Renal cortical epithelial cell (primary cell): ENCODE data around the gene SSRP1. TPM values are rescaled to one million over a fixed set of nuclear protein-coding genes. Genes with fewer than 3 reads are reported as not detected.
"Not testable (repeated sequence)": the region's sequence is repeated elsewhere in the genome, so short reads cannot be mapped to it uniquely, and the experiment has no call there.

ENCODE experiments used
- DNase-seq: peaks from one replicate; pipeline ENCODE4 v3.0.0-alpha.2; 2011; ENCODE audit warnings: low read depth
- total RNA-seq: library from RNA; depleted of rRNA; stranded (reverse); fragments of >200 nt; gene quantifications from 2 replicates; pipeline ENCODE4 v1.2.3, GENCODE V29; 2014

The SSRP1 gene, protein sequence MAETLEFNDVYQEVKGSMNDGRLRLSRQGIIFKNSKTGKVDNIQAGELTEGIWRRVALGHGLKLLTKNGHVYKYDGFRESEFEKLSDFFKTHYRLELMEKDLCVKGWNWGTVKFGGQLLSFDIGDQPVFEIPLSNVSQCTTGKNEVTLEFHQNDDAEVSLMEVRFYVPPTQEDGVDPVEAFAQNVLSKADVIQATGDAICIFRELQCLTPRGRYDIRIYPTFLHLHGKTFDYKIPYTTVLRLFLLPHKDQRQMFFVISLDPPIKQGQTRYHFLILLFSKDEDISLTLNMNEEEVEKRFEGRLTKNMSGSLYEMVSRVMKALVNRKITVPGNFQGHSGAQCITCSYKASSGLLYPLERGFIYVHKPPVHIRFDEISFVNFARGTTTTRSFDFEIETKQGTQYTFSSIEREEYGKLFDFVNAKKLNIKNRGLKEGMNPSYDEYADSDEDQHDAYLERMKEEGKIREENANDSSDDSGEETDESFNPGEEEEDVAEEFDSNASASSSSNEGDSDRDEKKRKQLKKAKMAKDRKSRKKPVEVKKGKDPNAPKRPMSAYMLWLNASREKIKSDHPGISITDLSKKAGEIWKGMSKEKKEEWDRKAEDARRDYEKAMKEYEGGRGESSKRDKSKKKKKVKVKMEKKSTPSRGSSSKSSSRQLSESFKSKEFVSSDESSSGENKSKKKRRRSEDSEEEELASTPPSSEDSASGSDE
- 55.0 and 120 TPM in 2 replicates for total RNA-seq

DNA sequence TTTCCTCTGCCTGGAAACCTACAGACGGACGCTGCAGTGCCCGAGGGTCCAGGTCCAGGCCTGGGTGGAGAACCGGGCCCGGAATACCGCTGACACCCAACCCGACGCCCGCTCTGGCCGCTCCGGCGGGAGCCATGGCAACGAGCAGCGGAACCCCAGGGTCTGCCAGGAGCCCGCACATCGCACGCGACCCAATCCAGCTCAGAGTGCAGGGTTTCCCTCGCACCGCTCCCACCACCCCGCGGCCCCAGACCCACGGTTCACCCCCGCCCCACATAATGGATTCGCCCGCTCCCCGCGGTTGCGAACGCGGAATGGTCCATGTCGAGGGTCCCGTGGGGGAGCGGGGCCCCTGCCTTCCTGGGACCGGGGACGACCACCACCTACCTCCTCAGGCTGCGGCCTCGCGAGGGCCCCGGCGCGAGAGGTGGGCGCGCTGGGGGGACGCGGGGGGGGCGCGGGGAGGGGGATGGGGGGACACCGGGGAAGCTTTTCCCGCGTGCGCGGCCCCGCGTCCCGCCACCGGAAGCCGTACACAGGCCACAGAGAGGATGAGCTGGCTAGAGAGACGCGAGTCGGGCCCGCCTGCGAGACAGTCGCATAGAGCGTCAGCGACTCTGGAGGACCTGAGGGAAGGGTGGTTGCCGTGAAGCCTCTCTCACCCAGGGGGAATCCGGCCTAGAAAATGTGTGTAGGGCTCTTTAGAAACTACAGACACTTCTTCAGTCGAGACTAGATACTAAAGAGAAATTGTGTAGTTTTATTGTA lies at the start of gene SSRP1:
Gene SSRP1 (minus strand): TSS at position 550 of the 768 bp plus-strand sequence. CDS start 771 bp downstream, outside the sequence.
- DNase-seq: peak; percentile 71

DNA sequence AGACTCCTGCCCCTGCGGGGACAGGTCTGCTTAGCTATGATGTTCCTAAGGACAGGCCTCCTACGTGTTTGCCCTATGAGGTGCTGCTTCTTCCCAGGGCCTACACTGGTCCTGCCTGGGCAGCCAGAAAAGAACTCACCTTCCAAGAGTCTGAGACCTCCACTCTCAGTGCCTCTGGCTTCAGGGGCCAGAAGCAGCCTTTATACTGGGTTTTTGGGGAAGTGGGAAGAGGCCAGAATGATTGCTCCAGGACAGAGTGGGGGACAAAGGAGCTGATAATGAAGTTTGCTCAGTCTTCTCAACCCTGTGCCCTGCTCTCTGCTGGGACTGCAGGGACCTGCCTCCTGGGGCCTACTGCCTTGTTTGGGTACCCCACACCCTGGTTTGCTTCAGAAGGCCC lies 45.3 kb upstream of the SSRP1 start, which contains the start of gene PRG3:
Gene PRG3 (minus strand): TSS at position 176 of the 400 bp plus-strand sequence. CDS start 442 bp downstream, outside the sequence.
- no peak for DNase-seq

DNA sequence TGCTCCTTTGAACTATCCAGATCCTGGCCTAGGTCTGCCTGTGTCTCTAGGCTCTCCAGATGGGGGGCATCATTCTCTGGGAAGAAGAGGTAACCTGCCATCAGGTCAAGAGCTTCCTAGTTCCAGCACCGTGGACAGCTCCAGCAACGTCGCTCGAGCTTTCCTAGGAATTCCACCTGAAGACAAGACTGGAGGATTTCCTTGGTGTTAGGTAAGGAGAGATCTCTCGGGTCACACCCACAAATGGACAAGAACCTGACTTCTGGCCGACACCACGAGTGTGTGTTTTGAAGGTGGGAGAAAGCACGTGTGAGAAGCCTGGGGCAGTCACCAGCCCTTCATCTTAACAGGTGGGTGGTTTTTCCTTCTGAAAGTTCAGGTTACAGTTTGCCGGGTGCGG lies 44.0 kb upstream of the SSRP1 start:
- peak; percentile 40 for DNase-seq

DNA sequence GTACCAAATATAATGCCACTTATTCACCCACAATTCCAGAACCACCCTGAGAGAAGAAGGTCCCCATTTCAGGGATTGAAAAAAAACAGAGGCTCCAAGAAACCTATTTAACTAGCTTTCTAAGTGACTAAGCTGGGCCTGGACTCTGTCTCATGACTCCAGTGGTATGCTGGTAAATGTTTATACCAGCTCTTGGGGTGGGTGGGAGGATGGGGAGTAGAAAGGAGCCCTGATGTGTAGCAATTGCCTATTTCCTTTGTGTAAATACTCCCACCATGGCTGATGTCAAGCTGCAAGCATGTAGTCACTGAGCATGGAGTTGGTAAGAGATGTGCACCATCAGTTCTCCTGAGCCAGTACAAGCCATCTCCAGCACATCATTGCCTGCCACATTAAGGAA lies 42.5 kb upstream of the SSRP1 start:
- DNase-seq: peak; percentile 49

DNA sequence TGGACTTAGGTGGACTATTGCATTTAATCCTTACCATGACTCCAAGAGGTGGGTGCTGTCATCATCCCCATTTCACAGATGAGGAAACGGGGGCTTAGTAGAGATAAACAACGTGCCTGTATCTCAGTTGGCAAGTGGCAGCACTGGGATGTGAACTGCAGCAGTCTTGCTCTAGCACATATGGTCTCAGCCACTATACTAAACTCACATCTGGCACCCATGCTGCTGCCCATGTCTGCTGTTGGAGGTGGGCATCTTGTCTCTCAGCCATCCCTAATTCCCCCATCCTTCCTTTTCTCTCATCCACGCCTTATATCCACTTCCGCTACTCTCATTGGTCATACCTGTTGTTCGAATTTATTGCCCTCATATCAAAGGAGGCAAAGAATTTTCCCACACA lies 41.4 kb upstream of the SSRP1 start:
- no peak for DNase-seq

DNA sequence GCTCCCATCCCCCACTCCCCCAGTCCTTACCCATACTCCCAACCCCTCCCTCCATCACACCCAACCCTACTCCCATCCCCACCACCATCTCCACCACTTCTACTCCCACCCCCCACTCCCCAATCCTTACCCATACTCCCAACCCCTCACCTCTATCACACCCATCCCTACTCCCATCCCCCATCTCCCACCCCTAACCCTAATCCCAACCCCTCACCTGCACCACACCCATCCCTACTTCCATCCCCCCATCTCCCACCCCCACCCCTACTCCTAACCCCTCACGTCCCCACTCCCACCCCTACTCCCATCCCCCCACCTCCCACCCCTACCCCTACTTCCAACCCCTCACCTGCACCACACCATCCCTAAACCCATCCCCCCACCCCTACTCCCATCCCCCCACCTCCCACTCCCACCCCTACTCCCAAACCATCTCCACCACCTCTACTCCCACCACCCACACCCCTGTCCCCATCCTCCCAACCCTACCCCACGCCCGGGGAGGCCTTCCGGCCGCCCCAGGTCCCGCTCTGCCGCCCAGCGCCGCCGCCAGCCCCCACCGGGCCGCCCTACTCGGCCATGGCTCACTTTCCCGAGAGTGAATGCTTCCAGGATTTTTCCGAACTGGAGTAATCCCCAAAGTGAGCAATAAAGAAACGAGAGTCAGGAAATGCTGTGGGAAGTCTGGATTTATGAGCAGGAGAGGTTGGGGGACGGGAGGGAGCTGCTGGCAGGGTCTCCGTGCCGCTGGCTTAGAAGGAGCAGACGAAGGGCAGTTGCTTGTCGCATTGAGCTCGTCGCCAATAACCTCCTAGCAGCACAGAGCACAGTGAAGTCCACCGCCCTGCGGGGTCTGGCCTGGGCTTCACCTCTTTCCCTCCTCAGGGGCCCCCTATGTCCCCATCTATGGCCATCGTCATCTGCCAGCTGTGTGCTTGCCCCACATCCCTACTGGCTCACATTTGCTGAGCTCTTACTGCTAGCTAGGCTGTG lies 40.7 kb upstream of the SSRP1 start:
- no peak for DNase-seq

DNA sequence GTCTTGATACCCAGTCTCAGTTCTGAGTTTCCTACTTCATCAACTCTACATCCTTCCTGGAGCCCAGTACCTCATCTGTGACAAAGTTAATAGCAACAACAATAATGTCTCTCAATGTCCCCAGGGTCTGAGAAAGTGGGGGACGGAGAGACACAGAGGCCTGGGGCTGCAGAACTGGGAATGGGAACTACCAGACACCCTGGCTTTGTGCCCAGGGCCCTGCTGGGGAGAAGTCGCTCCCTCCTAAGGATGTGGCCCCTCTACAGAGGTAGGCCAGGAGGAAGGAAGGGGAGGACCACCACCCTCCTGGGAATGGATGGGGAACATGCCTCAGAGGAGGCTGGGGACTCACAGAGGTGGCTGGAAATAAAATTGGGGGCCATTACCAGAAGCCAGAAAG lies 39.8 kb upstream of the SSRP1 start:
- DNase-seq: no peak

DNA sequence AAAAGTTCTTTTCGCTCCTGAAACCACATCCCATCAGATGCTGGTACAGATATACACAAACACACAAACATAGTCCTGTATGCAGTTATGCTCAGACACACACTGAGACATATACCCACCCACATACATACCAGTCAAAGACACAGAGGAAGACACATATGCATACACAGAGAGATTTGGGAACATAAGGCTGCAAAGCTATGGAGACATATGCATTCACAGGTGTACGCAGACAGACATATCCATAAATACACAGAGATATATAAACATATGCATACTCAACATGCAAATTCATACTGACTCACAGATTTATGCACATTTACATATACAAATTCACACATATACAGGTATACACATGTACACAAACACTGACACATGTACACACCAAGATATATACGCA lies 39.3 kb upstream of the SSRP1 start:
- DNase-seq: no peak

DNA sequence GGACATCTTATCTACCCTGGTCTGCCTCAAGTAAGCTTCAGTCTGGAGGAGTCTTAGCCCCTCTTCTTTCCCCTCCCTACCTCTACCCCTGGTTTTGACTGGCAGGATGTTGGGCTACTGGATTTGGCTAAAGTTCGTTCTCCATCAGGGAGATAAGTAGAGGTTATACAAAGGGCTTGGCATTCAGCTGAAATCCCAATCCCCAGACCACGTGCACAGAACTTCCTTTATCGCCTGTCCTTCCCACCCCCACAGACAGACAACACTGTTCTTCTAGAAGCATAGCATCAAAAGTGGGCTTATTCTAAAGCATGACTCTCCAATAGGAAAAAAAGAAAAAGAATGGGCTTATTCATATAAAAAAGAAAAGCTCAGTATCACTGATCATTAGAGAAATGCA lies 37.5 kb upstream of the SSRP1 start:
- DNase-seq: no peak

DNA sequence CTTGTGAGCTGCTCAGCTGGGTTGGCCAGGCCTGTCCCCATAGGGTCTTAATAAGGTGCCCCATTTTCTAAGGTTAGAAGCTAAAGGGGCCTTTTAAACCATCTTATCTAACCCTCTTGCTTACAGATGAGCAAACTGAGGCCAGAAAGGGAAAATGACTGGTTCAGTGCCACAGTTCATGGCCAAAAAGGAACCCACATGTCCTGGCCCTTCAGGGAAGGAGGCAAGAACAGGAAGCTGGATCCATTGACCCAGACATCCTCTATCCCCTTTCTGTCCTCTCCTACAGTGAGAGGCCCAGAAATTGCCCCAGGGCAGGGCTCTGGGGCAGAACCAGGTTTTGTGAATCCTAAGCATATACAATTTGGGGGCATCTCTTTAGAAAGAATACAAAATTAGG lies 35.2 kb upstream of the SSRP1 start:
- DNase-seq: no peak

DNA sequence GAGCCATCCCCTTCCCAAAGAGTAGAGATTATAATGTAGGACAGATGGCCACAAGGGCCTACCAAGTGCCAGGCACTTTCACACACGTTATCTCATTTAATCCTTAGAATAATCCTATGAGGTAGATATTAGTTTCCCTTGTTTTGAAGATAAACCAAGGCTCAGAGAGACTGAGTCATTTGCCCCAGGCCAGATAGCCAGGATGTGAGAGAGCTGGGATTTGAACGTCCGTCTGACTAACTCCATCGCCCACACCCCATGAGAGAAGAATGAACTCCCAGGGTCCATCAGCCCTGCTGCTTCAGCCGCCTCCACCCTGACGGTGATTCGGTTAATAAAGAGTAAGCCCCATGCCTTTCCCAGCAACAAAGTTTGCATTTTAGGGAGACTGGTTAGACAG lies 34.6 kb upstream of the SSRP1 start:
- no peak for DNase-seq

DNA sequence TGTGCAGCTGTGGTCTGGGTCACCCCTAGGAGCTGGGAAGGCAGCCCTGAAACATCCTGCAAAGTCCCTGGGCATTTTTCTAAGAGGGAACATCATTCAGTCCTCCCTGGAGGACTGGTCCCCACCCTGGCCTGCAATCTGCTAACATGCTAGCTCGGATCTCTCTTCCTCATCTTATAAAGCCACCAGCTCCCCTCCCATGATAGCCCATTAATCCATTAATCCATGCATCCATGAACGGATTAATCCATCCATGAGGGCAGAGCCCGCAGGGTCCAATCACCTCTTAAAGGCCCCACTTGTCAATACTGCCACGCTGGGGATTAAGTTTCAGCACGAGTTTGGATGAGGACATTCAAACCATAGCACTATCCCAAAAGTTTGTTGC lies 33.1 kb upstream of the SSRP1 start:
- no peak for DNase-seq

DNA sequence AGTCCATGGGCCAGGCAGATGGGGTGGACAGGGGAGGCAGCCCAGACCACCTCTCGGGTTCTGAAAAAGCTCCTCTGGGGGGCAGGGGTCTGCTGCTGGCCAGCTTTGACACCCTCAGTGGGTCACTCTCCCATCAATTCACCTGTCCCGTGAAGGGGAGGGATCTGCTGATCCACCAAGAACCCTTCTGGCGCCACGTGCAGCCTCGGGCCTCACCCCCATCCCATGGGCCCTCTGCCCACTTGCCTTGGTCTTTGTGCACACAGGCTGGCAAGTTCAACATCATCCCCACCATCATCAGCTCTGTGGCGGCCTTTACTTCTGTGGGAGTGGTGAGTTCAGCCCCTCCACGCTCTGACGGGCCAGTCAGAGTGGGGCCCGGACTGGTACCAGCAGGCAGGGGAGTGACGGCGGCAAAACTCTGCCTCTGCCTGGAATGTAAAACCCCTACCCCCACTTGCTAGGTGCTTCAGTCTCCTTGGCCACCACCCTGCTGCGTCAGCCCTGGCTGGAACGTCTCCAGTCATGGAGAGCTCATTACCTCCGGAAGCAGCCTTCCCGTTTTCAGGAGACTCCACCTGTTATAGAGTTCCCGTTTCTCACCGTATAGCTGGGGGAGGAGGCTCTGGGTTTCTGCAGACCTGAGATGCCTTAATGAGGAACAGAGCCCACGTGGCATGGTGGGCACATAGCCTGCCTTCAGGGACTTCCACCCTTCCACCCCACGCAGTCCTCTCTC lies 32.6 kb upstream of the SSRP1 start:
- DNase-seq: peak; percentile 30

DNA sequence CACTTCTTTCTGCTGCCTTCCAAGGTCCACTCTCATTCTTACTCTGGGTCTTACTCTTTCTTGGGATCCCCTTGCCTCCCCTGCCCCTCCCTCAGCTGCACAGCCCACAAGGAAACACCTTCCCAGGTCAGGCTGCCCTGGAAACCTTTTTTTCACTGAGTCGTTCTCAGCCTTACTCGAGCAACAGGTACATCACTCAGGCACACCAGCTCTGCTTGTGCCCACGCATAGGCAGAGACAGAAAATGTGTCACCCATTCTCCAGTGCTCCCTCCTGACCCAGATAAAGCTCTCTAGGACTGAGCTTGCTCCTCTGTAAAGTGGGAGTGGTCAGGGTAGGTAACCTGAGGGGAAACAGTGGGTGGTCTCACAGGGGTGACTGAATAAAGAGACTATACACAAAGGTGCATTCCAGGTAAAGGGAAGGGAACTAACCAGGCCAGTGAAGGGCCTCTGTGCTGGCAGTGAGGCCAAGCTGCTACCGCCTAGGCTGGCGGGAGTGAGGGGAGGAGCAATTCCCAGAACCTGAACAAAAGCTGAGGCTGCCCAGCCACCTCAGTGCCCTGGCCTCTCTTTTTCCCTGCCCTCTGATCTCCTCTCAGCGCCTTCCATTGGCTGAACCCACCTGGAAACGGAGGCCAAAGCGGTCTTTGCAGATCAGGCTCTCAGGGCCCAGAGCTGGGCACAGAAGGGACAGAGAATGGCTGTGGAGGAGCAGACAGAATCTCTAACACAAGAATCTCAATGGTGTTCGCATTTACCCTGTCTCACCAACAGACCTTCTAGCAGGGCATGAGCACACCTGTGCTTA lies 29.4 kb upstream of the SSRP1 start:
- DNase-seq: no peak

DNA sequence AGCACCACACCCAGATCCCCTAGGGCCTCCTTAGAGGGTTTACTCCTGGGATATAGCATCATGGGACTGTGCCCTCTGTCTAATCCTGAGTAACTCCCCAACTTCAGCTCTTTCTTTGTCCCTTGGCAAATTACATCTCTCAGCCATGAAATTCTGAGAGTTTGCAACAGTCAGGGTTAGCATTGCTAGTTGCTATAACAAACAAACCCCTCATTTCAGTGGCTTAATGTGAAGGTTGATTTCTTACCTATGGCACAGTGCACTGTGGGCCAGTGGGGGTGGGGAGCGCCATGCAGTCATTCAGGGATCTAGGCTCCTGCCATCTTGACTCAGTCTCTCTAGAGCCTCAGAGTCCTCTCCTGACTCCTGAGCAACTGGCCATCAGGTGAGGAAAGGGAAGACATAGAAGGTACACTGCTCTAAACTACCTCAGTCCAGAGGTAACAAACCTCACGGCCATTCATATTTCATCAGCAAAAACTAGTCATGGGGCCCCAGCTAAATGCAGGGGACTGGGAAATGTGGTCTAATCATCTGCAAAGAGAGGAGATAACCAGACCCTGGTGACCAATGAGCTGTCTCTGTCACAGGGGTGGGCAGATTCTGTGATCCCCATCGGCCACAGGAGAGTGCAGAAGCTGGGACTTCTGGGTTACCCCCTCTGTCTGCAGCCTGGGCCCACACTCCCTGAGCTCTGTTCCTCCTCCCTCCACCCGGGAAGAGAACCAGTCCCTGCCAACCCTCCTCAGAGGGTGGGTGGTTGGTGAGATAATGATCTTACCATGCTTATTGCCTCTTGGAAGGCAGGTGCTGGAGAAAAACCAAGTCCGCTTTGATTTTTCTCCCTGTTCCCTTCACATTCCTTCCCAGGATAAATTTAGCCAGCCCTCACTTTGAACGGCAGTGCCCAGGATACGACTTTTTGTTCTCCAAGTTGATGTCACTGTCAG lies 27.7 kb upstream of the SSRP1 start:
- no peak for DNase-seq

DNA sequence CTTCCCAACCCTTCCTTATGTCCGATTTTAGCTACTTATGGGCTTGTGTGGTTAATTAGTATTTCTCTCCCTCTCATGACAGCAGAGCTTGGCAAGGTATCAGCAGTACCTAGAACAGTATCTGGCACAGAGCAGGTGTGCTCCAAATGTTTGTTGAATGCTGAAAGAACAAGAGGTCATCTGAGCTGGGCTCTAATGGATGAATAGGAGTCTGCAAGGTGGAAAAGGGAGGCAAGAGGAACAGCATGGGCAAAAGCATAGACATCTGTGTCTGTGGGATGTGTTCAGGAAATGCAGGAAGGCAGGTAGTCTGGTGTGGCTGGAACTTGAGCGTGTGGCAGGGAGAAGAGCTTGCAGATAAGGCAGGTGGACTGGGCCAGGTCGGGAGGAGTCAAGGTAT lies 26.2 kb upstream of the SSRP1 start:
- no peak for DNase-seq

DNA sequence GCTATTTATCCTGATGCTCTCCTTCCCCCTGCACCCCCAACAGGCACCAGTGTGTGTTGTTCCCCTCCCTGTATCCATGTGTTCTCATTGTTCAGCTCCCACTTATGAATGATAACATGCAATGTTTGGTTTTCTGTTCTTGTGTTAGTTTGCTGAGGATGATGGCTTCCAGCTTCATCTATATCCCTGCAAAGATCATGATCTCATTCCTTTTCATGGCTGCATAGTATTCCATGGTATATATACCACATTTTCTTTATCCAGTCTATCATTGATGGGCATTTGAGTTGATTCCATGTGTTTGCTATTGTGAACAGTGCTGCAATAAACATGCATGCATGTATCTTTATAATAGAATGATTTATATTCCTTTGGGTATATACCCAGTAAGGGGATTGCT lies 25.7 kb upstream of the SSRP1 start:
- DNase-seq: not testable (repeated sequence)

DNA sequence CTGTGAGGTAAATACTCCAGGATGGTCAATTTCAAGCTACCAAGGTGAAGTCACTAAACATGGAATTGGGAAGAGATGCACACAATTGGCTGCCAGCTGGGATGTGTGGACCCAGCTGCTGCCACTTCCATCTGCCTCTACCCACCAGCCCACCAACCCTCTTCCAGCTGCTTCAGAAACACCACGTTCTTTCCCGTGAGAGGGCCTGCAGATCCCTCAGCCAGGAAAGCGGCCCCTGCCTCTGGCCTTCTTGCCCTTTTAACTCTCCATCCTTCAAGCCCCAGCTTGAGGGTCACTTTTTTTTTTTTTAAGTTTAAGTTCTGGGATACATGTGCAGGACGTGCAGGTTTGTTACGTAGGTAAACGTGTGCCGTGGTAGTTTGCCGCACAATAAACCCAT lies 25.3 kb upstream of the SSRP1 start:
- no peak for DNase-seq
